Parathyroid adenoma (tissue), 2 donors: ENCODE data around the gene SDR42E1.
"Not testable (repeated sequence)": the region's sequence is repeated elsewhere in the genome, so short reads cannot be mapped to it uniquely, and the experiment has no call there.

Source experiments
- H2AFZ ChIP-seq: fragments of 300-600 bp; sonication (generic); one replicate; pipeline ENCODE4 v1.7.0; 2017; ENCODE audit warnings: antibody characterized with exemption, mild to moderate bottlenecking
- H3K27ac ChIP-seq: fragments of 300-600 bp; sonication (generic); one replicate; pipeline ENCODE4 v1.7.0; 2017
- H3K27me3 ChIP-seq: fragments of 300-600 bp; sonication (generic); one replicate; pipeline ENCODE4 v1.7.0; 2017; ENCODE audit warnings: low read length; ENCODE audit not compliant: control insufficient read depth, insufficient read depth
- H3K36me3 ChIP-seq: fragments of 300-600 bp; sonication (generic); one replicate; pipeline ENCODE4 v1.7.0; 2017; ENCODE audit warnings: low read length; ENCODE audit not compliant: control insufficient read depth, insufficient read depth
- H3K4me1 ChIP-seq: fragments of 300-600 bp; sonication (generic); one replicate; pipeline ENCODE4 v1.7.0; 2017; ENCODE audit warnings: control low read depth
- H3K4me2 ChIP-seq: fragments of 300-600 bp; sonication (generic); one replicate; pipeline ENCODE4 v1.7.0; 2017; ENCODE audit warnings: low read length
- H3K4me3 ChIP-seq: fragments of 300-600 bp; sonication (generic); one replicate; pipeline ENCODE4 v1.7.0; 2017; ENCODE audit warnings: low read depth, low read length
- H3K79me2 ChIP-seq: fragments of 300-600 bp; sonication (generic); one replicate; pipeline ENCODE4 v1.7.0; 2017; ENCODE audit warnings: control low read depth
- H3K9ac ChIP-seq: fragments of 300-600 bp; sonication (generic); one replicate; pipeline ENCODE4 v1.7.0; 2017; ENCODE audit warnings: mild to moderate bottlenecking
- H3K9me3 ChIP-seq: fragments of 300-600 bp; sonication (generic); one replicate; pipeline ENCODE4 v1.7.0; 2017; ENCODE audit warnings: low read length; ENCODE audit not compliant: control insufficient read depth
- CTCF ChIP-seq: fragments of 300-600 bp; sonication (generic); IDR thresholded peaks from one replicate; pipeline ENCODE4 v1.7.0; 2017; ENCODE audit warnings: antibody characterized with exemption, mild to moderate bottlenecking
- donor health status: primary hyperparathyroidism.

The SDR42E1 gene

GRCh38 chr16:82017911-82018568 lies 6.8 kb upstream of the SDR42E1 start:
- no peaks in the 10 kb centered on the region for H3K36me3 ChIP-seq
- H3K4me3 ChIP-seq = no peak overlapping the region
- TF ChIP-seq CTCF = no peak
- no peaks in the 10 kb centered on the region for H3K9me3 ChIP-seq
- no peaks in the 10 kb centered on the region for H3K4me1 ChIP-seq
- H3K4me2 ChIP-seq = no peak overlapping the region
- H2AFZ ChIP-seq = no peak overlapping the region
- H3K9ac ChIP-seq = no peak overlapping the region
- no peaks in the 10 kb centered on the region for H3K27me3 ChIP-seq
- H3K27ac ChIP-seq = no peak overlapping the region
- no peaks in the 10 kb centered on the region for H3K79me2 ChIP-seq

- Histone ChIP-seq H3K36me3 (no peaks in the 10 kb centered on the region), H3K79me2 (no peaks in the 10 kb centered on the region), H2AFZ (no peak overlapping the region), H3K4me1 (no peaks in the 10 kb centered on the region), H3K27me3 (no peaks in the 10 kb centered on the region), H3K4me3 (no peak overlapping the region), H3K4me2 (no peak overlapping the region), H3K9ac (no peak overlapping the region), H3K9me3 (no peaks in the 10 kb centered on the region), H3K27ac (no peak overlapping the region)
- no peak for TF ChIP-seq CTCF
These were observed 5.7 kb upstream of the SDR42E1 start for GRCh38 chr16:82016964-82017363.

- Histone ChIP-seq H3K9me3 (no peaks in the 10 kb centered on the region), H3K4me3 (no peak overlapping the region), H3K4me1 (no peaks in the 10 kb centered on the region), H2AFZ (no peak overlapping the region), H3K9ac (no peak overlapping the region), H3K79me2 (no peaks in the 10 kb centered on the region), H3K4me2 (no peak overlapping the region), H3K27ac (no peak overlapping the region), H3K36me3 (no peaks in the 10 kb centered on the region), H3K27me3 (no peaks in the 10 kb centered on the region)
- TF ChIP-seq CTCF = no peak
These were observed 5.0 kb upstream of the SDR42E1 start for GRCh38 chr16:82016263-82016662.

GRCh38 chr16:82013139-82013538 lies 1.9 kb upstream of the SDR42E1 start:
- no peak for TF ChIP-seq CTCF
- no peak overlapping the region for H3K27ac ChIP-seq
- H3K4me2 ChIP-seq = no peak overlapping the region
- peaks cover 2% of the 10 kb centered on the region for H3K4me1 ChIP-seq
- no peaks in the 10 kb centered on the region for H3K36me3 ChIP-seq
- no peak overlapping the region for H2AFZ ChIP-seq
- H3K4me3 ChIP-seq = no peak overlapping the region
- H3K79me2 ChIP-seq = no peaks in the 10 kb centered on the region
- H3K9me3 ChIP-seq = no peaks in the 10 kb centered on the region
- no peak overlapping the region for H3K9ac ChIP-seq
- no peaks in the 10 kb centered on the region for H3K27me3 ChIP-seq

GRCh38 chr16:82010649-82011048 lies 621 bp downstream of the SDR42E1 start:
- no peak overlapping the region for H3K27ac ChIP-seq
- no peaks in the 10 kb centered on the region for H3K36me3 ChIP-seq
- H3K27me3 ChIP-seq = no peaks in the 10 kb centered on the region
- peak overlapping the region; percentile 48 for H3K4me3 ChIP-seq
- H3K79me2 ChIP-seq = no peaks in the 10 kb centered on the region
- no peak for TF ChIP-seq CTCF
- H3K4me1 ChIP-seq = peaks cover 2% of the 10 kb centered on the region
- H3K9ac ChIP-seq = no peak overlapping the region
- H3K9me3 ChIP-seq = no peaks in the 10 kb centered on the region
- H2AFZ ChIP-seq = peak overlapping the region; percentile 84
- peak overlapping the region; percentile 51 for H3K4me2 ChIP-seq

- H3K27ac ChIP-seq, H3K4me1 ChIP-seq, H3K9ac ChIP-seq, H3K36me3 ChIP-seq, H3K4me2 ChIP-seq, H2AFZ ChIP-seq, H3K9me3 ChIP-seq, H3K27me3 ChIP-seq, H3K4me3 ChIP-seq, H3K79me2 ChIP-seq: not testable (repeated sequence)
These were observed 1.5 kb downstream of the SDR42E1 start for GRCh38 chr16:82009789-82010188.
